ENCODE data around the gene CAMK1D. TPM values are rescaled to one million over a fixed set of nuclear protein-coding genes. Genes with fewer than 3 reads are reported as not detected.
"Not testable (repeated sequence)": the region's sequence is repeated elsewhere in the genome, so short reads cannot be mapped to it uniquely, and the experiment has no call there.

Gene CAMK1D
- total RNA-seq, 2 experiments from 2014 or later: 2.4 to 2.8 TPM

GRCh38 chr10:12419262-12419847 is 70.0 kb downstream of the CAMK1D start:
- Mint-ChIP-seq H3K36me3 (no peaks in the 10 kb centered on the region), H3K4me3 (no peak overlapping the region), H3K27ac (no peak overlapping the region), H3K4me1 (peaks cover 10% of the 10 kb centered on the region), H3K27me3 (peaks cover 3% of the 10 kb centered on the region), H3K9me3 (ENCODE audit: low read depth) (no peaks in the 10 kb centered on the region)
- CTCF ChIA-PET: interaction anchor here (1.9 kb wide), 1 partner anchor 237 kb away, joined by 4 read pairs; no protein-coding TSS in a partner anchor
- DNase-seq (peak; percentile 68), ATAC-seq (peak; percentile 81)

GRCh38 chr10:12420530-12421120 is 71.3 kb downstream of the CAMK1D start:
- Mint-ChIP-seq H3K4me1 (peaks cover 10% of the 10 kb centered on the region), H3K36me3 (no peaks in the 10 kb centered on the region), H3K9me3 (ENCODE audit: low read depth) (no peaks in the 10 kb centered on the region), H3K27ac (no peak overlapping the region), H3K27me3 (peaks cover 2% of the 10 kb centered on the region), H3K4me3 (no peak overlapping the region)
- ATAC-seq (no peak), DNase-seq (no peak)
- CTCF ChIA-PET: interaction anchor here (1.9 kb wide), 1 partner anchor 235 kb away, joined by 4 read pairs; no protein-coding TSS in a partner anchor

- DNase-seq (no peak), ATAC-seq (no peak)
- CTCF ChIA-PET: no interaction called here
- Mint-ChIP-seq H3K9me3 (ENCODE audit: low read depth) (no peaks in the 10 kb centered on the region), H3K36me3 (no peaks in the 10 kb centered on the region), H3K27me3 (peaks cover under 1% of the 10 kb centered on the region), H3K4me1 (peaks cover 10% of the 10 kb centered on the region), H3K27ac (no peak overlapping the region), H3K4me3 (no peak overlapping the region)
Observed at GRCh38 chr10:12422189-12422588, 72.8 kb downstream of the CAMK1D start.

DNA sequence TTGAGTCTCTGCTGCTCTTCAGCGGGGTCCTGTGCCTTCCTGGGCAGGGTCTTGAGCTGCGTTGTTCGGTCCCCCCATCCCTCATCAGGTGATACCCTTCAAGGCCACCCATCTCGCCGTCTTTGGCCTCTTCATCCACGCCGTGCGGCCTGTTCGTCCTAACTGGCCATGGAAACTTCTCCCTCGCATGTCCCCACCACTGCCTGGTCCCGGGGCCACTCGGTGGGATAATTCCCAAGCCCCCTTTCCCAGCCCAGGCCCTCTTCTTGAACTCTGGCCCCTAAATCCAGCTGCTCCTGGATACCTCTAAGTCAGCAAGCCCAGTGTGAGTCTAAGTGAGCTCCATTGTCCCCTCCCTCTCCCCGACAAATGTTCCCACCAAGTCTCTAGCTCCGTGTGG is 74.5 kb downstream of the CAMK1D start:
- CTCF ChIA-PET: no interaction called here

GRCh38 chr10:12427276-12427675 is 77.9 kb downstream of the CAMK1D start:
- Mint-ChIP-seq H3K4me3 (no peak overlapping the region), H3K9me3 (ENCODE audit: low read depth) (no peaks in the 10 kb centered on the region), H3K27me3 (peaks cover 4% of the 10 kb centered on the region), H3K27ac (no peak overlapping the region), H3K36me3 (no peaks in the 10 kb centered on the region), H3K4me1 (no peaks in the 10 kb centered on the region)
- DNase-seq (no peak), ATAC-seq (no peak)
- CTCF ChIA-PET: no interaction called here

More for the DNA sequence above, 74.5 kb downstream of the CAMK1D start:
- ATAC-seq (no peak), DNase-seq (no peak)
- Mint-ChIP-seq H3K27ac (no peak overlapping the region), H3K4me1 (peaks cover 10% of the 10 kb centered on the region), H3K4me3 (no peak overlapping the region), H3K27me3 (no peaks in the 10 kb centered on the region), H3K36me3 (no peaks in the 10 kb centered on the region), H3K9me3 (ENCODE audit: low read depth) (no peaks in the 10 kb centered on the region)

- no peak overlapping the region for H3K27ac Mint-ChIP-seq
- H3K27me3 Mint-ChIP-seq: peaks cover 8% of the 10 kb centered on the region
- H3K4me3 Mint-ChIP-seq: no peak overlapping the region
- CTCF ChIA-PET: no interaction called here
- no peaks in the 10 kb centered on the region for H3K36me3 Mint-ChIP-seq
- ATAC-seq (no peak), DNase-seq (no peak)
- H3K9me3 Mint-ChIP-seq (ENCODE audit: low read depth): no peaks in the 10 kb centered on the region
- H3K4me1 Mint-ChIP-seq: no peaks in the 10 kb centered on the region
Observed at GRCh38 chr10:12428447-12429135, 79.2 kb downstream of the CAMK1D start.

- no peak overlapping the region for H3K27ac Mint-ChIP-seq
- no peak for ATAC-seq
- CTCF ChIA-PET: no interaction called here
Observed at GRCh38 chr10:12430406-12430982, 81.1 kb downstream of the CAMK1D start.

DNA sequence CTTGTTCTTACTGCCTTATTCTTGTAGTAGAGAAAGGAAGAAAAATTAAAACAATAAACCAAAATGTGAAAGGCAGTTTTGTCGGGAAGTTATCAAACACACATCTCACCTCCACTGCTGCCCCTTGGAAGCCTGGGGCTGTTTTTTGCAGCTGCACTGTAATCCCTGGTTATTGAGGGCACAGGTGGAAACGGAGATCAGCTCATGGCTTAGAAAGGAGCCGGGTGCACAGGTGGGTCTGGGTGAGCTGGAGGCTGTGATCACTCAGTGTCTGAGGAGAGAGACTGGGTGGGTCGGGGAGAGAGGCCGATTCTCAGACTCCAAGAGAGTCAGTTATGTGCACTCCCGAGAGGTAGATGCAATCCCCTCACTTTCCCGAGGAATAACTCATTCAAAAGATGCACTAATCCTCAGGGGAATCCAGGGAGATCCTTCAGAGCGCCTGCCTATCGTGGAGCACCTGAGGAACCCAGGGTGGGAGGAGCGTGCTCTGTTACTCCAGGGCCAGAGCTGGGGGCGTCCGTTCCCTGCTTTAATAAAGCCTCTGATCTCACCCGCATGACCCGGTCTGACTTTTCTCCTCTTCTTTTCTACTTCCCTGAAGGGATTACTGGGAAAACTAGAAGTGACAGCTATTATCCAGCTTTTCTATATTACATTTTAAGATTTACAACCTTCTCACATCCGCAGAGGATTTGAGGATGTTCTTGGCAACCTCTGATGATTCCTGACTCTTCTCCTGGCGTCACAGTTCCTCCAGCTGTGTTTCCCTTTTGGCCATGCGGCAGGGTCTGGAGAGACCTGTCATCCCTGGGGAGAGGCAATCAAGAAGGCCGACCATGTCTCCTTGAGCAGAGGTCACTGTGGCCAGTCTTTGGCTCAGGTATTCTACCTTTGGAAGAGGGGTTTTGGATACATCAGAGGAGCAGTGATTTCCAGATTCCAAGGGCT is 82.1 kb downstream of the CAMK1D start:
- Mint-ChIP-seq H3K36me3 (no peaks in the 10 kb centered on the region), H3K4me1 (no peaks in the 10 kb centered on the region), H3K27me3 (peaks cover 8% of the 10 kb centered on the region), H3K27ac (no peak overlapping the region), H3K4me3 (no peak overlapping the region), H3K9me3 (ENCODE audit: low read depth) (no peaks in the 10 kb centered on the region)
- ATAC-seq: no peak
- DNase-seq: no peak
- CTCF ChIA-PET: no interaction called here

More at GRCh38 chr10:12430406-12430982, 81.1 kb downstream of the CAMK1D start:
- Mint-ChIP-seq H3K36me3 (no peaks in the 10 kb centered on the region), H3K4me1 (no peaks in the 10 kb centered on the region), H3K9me3 (ENCODE audit: low read depth) (no peaks in the 10 kb centered on the region), H3K4me3 (no peak overlapping the region), H3K27me3 (peaks cover 8% of the 10 kb centered on the region)
- no peak for DNase-seq

DNA sequence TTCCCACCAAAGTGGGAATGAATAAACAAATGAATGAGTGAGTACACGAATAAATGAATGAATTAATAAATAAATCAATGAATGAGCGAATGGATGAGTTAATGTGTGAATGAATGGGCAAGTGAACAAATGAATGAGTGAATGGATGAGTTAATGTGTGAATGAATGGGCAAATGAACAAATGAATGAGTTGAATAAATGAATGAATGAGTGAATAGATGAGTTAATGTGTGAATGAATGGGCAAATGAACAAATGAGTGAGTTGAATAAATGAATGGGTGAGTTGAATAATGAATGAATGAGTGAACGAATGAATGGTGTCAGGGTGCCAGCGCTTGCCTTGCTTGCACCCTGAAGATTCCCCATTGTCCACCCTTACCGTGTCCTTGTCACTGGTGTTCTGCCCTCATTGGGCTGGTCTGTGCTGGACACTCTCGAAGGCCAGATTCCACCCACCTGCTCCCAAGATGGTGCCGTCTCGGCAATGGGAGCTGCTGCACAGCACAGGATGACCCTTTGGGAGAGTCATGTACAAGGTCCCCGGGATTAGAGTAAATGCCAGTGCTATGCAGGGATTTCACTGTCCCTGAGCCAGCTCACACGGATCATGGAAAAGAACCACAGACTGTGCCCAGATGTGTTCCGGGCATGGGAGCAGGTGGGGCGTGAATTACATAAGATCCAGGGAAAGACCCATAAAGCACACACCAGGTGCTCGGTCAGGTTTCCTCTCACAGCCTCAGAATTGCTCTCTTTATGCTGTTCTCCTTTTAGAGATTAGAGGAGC is 83.2 kb downstream of the CAMK1D start:
- Mint-ChIP-seq H3K27ac (no peak overlapping the region), H3K4me1 (no peaks in the 10 kb centered on the region), H3K27me3 (peaks cover 8% of the 10 kb centered on the region), H3K9me3 (ENCODE audit: low read depth) (no peaks in the 10 kb centered on the region), H3K36me3 (peaks cover under 1% of the 10 kb centered on the region), H3K4me3 (no peak overlapping the region)
- DNase-seq: no peak
- CTCF ChIA-PET: no interaction called here
- no peak for ATAC-seq

DNA sequence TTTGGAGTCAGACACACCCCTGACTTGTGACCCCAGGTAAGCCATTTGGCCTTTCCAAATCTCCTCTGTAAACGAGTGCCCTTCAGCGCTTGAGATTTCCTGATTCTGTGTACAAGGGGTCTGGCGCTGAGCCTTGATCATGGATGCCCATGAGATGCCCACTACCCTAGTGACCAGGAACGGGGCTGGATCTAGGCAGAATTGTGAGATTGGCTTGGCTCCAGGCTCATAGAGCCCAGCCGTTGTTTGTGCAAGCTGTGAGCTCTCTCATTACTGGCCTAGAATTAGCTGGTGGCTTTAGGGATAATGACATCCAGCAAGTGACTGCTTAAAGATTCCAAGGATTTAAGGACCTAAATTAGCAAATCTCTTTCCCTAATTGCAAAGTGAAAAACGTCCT is 84.9 kb downstream of the CAMK1D start:
- no peak for ATAC-seq
- no peak for DNase-seq
- H3K27me3 Mint-ChIP-seq: peaks cover 8% of the 10 kb centered on the region
- peaks cover 7% of the 10 kb centered on the region for H3K36me3 Mint-ChIP-seq
- no peaks in the 10 kb centered on the region for H3K9me3 Mint-ChIP-seq (ENCODE audit: low read depth)
- CTCF ChIA-PET: no interaction called here
- no peak overlapping the region for H3K27ac Mint-ChIP-seq
- H3K4me1 Mint-ChIP-seq: no peaks in the 10 kb centered on the region
- no peak overlapping the region for H3K4me3 Mint-ChIP-seq

DNA sequence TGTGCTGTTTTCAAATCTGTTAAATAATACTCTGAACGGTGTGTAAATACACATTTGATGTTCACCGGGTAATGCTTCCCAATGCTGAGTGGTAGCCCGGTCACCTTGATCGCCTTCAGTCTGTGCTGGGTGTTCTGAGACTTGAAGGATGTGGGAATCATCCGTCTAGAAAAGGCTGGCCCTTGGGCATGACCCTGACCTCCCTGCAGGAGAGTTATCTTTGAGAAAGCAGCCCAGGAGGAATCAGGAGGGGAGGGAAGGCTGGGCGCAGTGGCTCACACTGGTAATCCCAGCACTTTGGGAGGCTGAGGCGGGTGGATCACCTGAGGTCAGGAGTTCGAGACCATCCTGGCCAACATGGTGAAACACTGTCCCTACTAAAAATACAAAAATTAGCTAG is 85.3 kb downstream of the CAMK1D start:
- H3K4me3 Mint-ChIP-seq; ATAC-seq; H3K4me1 Mint-ChIP-seq; H3K9me3 Mint-ChIP-seq (ENCODE audit: low read depth); CTCF ChIA-PET; H3K27ac Mint-ChIP-seq; H3K27me3 Mint-ChIP-seq; DNase-seq: not testable (repeated sequence)
- H3K36me3 Mint-ChIP-seq: peaks cover 11% of the 10 kb centered on the region

- no peak overlapping the region for H3K4me3 Mint-ChIP-seq
- H3K27ac Mint-ChIP-seq: no peak overlapping the region
- CTCF ChIA-PET: no interaction called here
- DNase-seq: no peak
- H3K9me3 Mint-ChIP-seq (ENCODE audit: low read depth): no peaks in the 10 kb centered on the region
- H3K36me3 Mint-ChIP-seq: peaks cover 11% of the 10 kb centered on the region
- H3K4me1 Mint-ChIP-seq: no peaks in the 10 kb centered on the region
- no peak for ATAC-seq
- H3K27me3 Mint-ChIP-seq: peaks cover 8% of the 10 kb centered on the region
Observed at GRCh38 chr10:12435348-12435747, 86.0 kb downstream of the CAMK1D start.
